Measurements from ENCODE around the gene ZKSCAN1.
"Not testable (repeated sequence)": the region's sequence is repeated elsewhere in the genome, so short reads cannot be mapped to it uniquely, and the experiment has no call there.

DNA sequence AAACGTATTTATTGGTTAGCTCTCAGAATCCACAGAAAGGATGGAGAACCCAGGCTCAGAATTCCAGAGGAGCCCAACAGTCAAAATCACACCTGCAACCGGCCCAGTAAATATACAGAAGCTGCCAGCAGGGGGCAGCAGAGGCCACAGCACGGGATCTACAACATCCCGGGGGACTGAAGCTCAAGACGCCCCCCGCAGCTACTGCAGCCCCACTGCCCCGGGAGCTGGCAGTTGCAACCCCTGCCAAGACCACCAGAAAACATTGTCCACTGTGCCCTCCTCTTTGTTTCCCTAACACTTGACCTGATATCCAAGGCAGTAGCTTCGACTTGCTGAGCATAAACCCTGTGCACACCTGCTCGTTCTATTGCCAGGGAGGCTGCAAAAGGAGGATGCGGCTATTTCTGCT lies 35.6 kb upstream of the ZKSCAN1 start:
- TF ChIP-seq POLR2A (IDR thresholded peaks at IDR 0.05; ENCODE audit: borderline replicate concordance, extremely low read depth, insufficient read depth, insufficient read length); TCF7L2 (IDR thresholded peaks at IDR 0.05; ENCODE audit: borderline replicate concordance, extremely low read depth, insufficient read depth, insufficient read length); EZH2 (IDR thresholded peaks at IDR 0.05): not testable (repeated sequence)
